ENCODE measurements around the gene WDR37. TPM values are rescaled to one million over a fixed set of nuclear protein-coding genes. Genes with fewer than 3 reads are reported as not detected.

Gene WDR37
- polyA plus RNA-seq, 1 experiment = 16.0 TPM

GRCh38 chr10:1173091-1173490, 116.9 kb downstream of the WDR37 start:
- DNase-seq (ENCODE audit: low read depth, low spot score) = no peak
- no peak for TF ChIP-seq CTCF (IDR thresholded peaks at IDR 0.05; ENCODE audit: low read depth, low read length)
- POLR2A ChIA-PET = no interaction called here

GRCh38 chr10:1174022-1174421, 117.8 kb downstream of the WDR37 start:
- Histone ChIP-seq H3K9me3 (ENCODE audit: control insufficient read depth, insufficient read depth, low read length) (peaks cover 3% of the 10 kb centered on the region; the same call in 1 of the 2 replicates), H3K4me3 (ENCODE audit: low read depth, low read length) (no peak overlapping the region), H3K27ac (ENCODE audit: low read depth, low read length) (no peak overlapping the region), H3K27me3 (ENCODE audit: control insufficient read depth, insufficient read depth, low read length) (no peaks in the 10 kb centered on the region)
- TF ChIP-seq CTCF (IDR thresholded peaks at IDR 0.05; ENCODE audit: low read depth, low read length) = no peak
- POLR2A ChIA-PET = no interaction called here
- CTCF ChIA-PET = no interaction called here
- no peak for DNase-seq (ENCODE audit: low read depth, low spot score)

More at GRCh38 chr10:1173091-1173490, 116.9 kb downstream of the WDR37 start:
- Histone ChIP-seq H3K4me3 (ENCODE audit: low read depth, low read length) (no peak overlapping the region), H3K27ac (ENCODE audit: low read depth, low read length) (no peak overlapping the region), H3K27me3 (ENCODE audit: control insufficient read depth, insufficient read depth, low read length) (no peaks in the 10 kb centered on the region), H3K9me3 (ENCODE audit: control insufficient read depth, insufficient read depth, low read length) (peaks cover 3% of the 10 kb centered on the region; the same call in 1 of the 2 replicates)
- CTCF ChIA-PET = no interaction called here

- Histone ChIP-seq H3K27ac (ENCODE audit: low read depth, low read length) (no peak overlapping the region), H3K9me3 (ENCODE audit: control insufficient read depth, insufficient read depth, low read length) (no peaks in the 10 kb centered on the region), H3K4me3 (ENCODE audit: low read depth, low read length) (no peak overlapping the region), H3K27me3 (ENCODE audit: control insufficient read depth, insufficient read depth, low read length) (peaks cover 3% of the 10 kb centered on the region)
- POLR2A ChIA-PET = no interaction called here
- CTCF ChIA-PET = no interaction called here
- DNase-seq (ENCODE audit: low read depth, low spot score) = no peak
- no peak for TF ChIP-seq CTCF (IDR thresholded peaks at IDR 0.05; ENCODE audit: low read depth, low read length)
Measured at GRCh38 chr10:1175956-1176565, 119.9 kb downstream of the WDR37 start.

- Histone ChIP-seq H3K27ac (ENCODE audit: low read depth, low read length) (no peak overlapping the region), H3K27me3 (ENCODE audit: control insufficient read depth, insufficient read depth, low read length) (peaks cover 3% of the 10 kb centered on the region), H3K9me3 (ENCODE audit: control insufficient read depth, insufficient read depth, low read length) (no peaks in the 10 kb centered on the region; the same call in 1 of the 2 replicates), H3K4me3 (ENCODE audit: low read depth, low read length) (no peak overlapping the region)
- CTCF ChIA-PET = no interaction called here
- no peak for DNase-seq (ENCODE audit: low read depth, low spot score)
- POLR2A ChIA-PET = no interaction called here
- TF ChIP-seq CTCF (IDR thresholded peaks at IDR 0.05; ENCODE audit: low read depth, low read length) = no peak
Measured at GRCh38 chr10:1177936-1178335, 121.8 kb downstream of the WDR37 start.

- Histone ChIP-seq H3K9me3 (ENCODE audit: control insufficient read depth, insufficient read depth, low read length) (no peaks in the 10 kb centered on the region; the same call in 1 of the 2 replicates), H3K27me3 (ENCODE audit: control insufficient read depth, insufficient read depth, low read length) (peaks cover 3% of the 10 kb centered on the region), H3K4me3 (ENCODE audit: low read depth, low read length) (no peak overlapping the region), H3K27ac (ENCODE audit: low read depth, low read length) (no peak overlapping the region)
- no peak for TF ChIP-seq CTCF (IDR thresholded peaks at IDR 0.05; ENCODE audit: low read depth, low read length)
- POLR2A ChIA-PET = no interaction called here
- CTCF ChIA-PET = no interaction called here
- DNase-seq (ENCODE audit: low read depth, low spot score) = no peak
Measured at GRCh38 chr10:1178506-1178905, 122.3 kb downstream of the WDR37 start.
